GM12873 (cell line): ENCODE results near the gene SEM1.

Experiments used
- CTCF ChIP-seq: IDR thresholded peaks from 2 replicates; pipeline ENCODE4 v1.5.1; 2012; ENCODE audit warnings: low read depth, mild to moderate bottlenecking, moderate library complexity, low read length, control low read depth; ENCODE audit not compliant: insufficient read depth; ENCODE audit errors: missing control alignments

SEM1 gene

GRCh38 chr7:96709381-96710228, at the start of gene SEM1:
SEM1 (minus strand) TSS chr7:96709846; CDS start chr7:96709763, 83 bp downstream.
- TF ChIP-seq CTCF: no peak

GRCh38 chr7:96747418-96747940, 37.8 kb upstream of the SEM1 start:
- TF ChIP-seq CTCF: no peak

- TF ChIP-seq CTCF: no peak
Observed at GRCh38 chr7:96740130-96740529, 30.5 kb upstream of the SEM1 start.

GRCh38 chr7:96739609-96740008, 30.0 kb upstream of the SEM1 start:
- TF ChIP-seq CTCF: no peak

- TF ChIP-seq CTCF: no peak
Observed at GRCh38 chr7:96739167-96739566, 29.5 kb upstream of the SEM1 start.

- TF ChIP-seq CTCF: no peak
Observed at GRCh38 chr7:96738705-96739104, 29.1 kb upstream of the SEM1 start.

- no peak for TF ChIP-seq CTCF
Observed at GRCh38 chr7:96737545-96738050, 28.0 kb upstream of the SEM1 start.
